Activated CD4-positive, alpha-beta memory T cell treated with anti-CD3 and anti-CD28 coated beads, Interleukin-2, amount 10 ng/mL, durations not matched to agents 7 days and 5 days (primary cell): Measurements from ENCODE around the gene SLC26A4. TPM values are rescaled to one million over a fixed set of nuclear protein-coding genes. Genes with fewer than 3 reads are reported as not detected.
"Not testable (repeated sequence)": the region's sequence is repeated elsewhere in the genome, so short reads cannot be mapped to it uniquely, and the experiment has no call there.

Experiments
- CTCF ChIA-PET: fragments of 350-600 bp; sonication (Branson Sonifier 250); formaldehyde crosslinking; loops from one replicate; lab custom pipeline; 2021; ENCODE audit warnings: antibody characterized with exemption, inconsistent platforms; lab: Charles Lee
- POLR2A ChIA-PET: fragments of 350-600 bp; sonication (Branson Sonifier 250); formaldehyde crosslinking; loops from one replicate; lab custom pipeline; 2021; ENCODE audit warnings: antibody characterized with exemption; lab: Charles Lee
- DNase-seq: peaks from one replicate; pipeline ENCODE4 v3.0.0-alpha.2; 2020
- H3K27ac Mint-ChIP-seq: one replicate; pipeline ENCODE4 v1.8.0; 2021; ENCODE audit warnings: mild to moderate bottlenecking, mixed read lengths
- H3K27me3 Mint-ChIP-seq: one replicate; pipeline ENCODE4 v1.8.0; 2021; ENCODE audit warnings: mixed read lengths
- H3K36me3 Mint-ChIP-seq: one replicate; pipeline ENCODE4 v1.8.0; 2021; ENCODE audit warnings: low read depth, mixed read lengths
- H3K4me1 Mint-ChIP-seq: one replicate; pipeline ENCODE4 v1.8.0; 2021; ENCODE audit warnings: mixed read lengths
- H3K4me3 Mint-ChIP-seq: one replicate; pipeline ENCODE4 v1.8.0; 2021; ENCODE audit warnings: mild to moderate bottlenecking, mixed read lengths
- H3K9me3 Mint-ChIP-seq: one replicate; pipeline ENCODE4 v1.8.0; 2021; ENCODE audit warnings: mixed read lengths
- total RNA-seq, 2 experiments: library from RNA; stranded (reverse); gene quantifications; one replicate each; pipeline ENCODE4 v1.2.3, GENCODE V29; 2021

Gene SLC26A4
- total RNA-seq, 2 experiments from 2014 or later = 10.9 to 12.2 TPM

DNA sequence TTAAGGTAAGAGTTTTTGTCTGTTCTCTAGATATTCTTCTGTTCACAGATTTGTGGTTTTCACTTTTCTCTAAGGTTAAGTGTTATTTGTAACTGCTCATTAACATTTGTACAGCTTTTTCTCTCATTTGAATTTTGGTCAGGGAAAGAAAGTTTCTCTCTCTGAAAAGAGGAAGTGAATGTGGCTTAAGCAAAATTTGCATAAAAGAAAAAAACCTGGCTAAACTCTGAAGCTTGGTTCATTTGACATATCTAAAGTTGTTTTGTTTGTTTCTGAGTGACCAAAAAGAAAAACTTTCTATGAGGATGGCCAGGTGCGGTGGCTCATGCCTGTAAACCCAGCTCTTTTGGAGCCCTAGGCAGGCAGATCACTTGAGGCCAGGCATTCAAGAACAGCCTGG is 22.0 kb upstream of the SLC26A4 start:
- H3K36me3 Mint-ChIP-seq = peaks cover 27% of the 10 kb centered on the region
- no peak for DNase-seq
- H3K4me1 Mint-ChIP-seq = peaks cover 36% of the 10 kb centered on the region
- CTCF ChIA-PET = interaction anchor here (2.3 kb wide), 1 partner anchor 23 kb away, joined by 9 read pairs; no protein-coding TSS in a partner anchor
- no peak overlapping the region for H3K4me3 Mint-ChIP-seq
- peak overlapping the region; percentile 29 for H3K27ac Mint-ChIP-seq
- POLR2A ChIA-PET = interaction anchor here (0.6 to 1.0 kb wide), 4 partner anchors 21 to 512 kb away, joined by 3 to 4 read pairs (median 3); partner anchors contain the start of gene BCAP29
- H3K27me3 Mint-ChIP-seq = peaks cover 12% of the 10 kb centered on the region
- H3K9me3 Mint-ChIP-seq = peaks cover 15% of the 10 kb centered on the region

DNA sequence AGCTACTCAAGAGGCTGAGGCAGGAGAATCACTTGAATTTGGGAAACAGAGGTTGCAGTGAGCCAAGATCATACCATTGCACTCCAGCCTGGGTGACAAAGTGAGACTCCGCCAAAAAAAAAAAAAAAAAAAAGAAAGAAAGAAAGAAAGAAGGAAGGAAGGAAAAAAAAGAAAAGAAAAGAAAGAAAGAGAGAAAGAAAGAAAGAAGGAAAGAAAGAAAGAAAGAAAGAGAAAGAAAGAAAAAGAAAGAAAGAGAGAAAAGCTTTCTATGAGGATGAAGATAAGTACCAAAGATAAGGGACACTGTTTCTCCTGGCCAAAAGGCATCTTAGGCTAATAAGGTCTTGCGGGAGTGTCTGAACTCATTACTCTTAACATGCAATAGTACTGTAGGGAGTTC is 21.6 kb upstream of the SLC26A4 start:
- ChIA-PET CTCF (interaction anchor here (2.3 kb wide), 1 partner anchor 23 kb away, joined by 9 read pairs; no protein-coding TSS in a partner anchor), POLR2A (interaction anchor here (1.0 to 1.1 kb wide), 4 partner anchors 21 to 513 kb away, joined by 3 to 4 read pairs (median 3); no protein-coding TSS in a partner anchor)
- Mint-ChIP-seq H3K27me3 (peaks cover 12% of the 10 kb centered on the region), H3K9me3 (peaks cover 15% of the 10 kb centered on the region), H3K4me1 (peaks cover 37% of the 10 kb centered on the region), H3K36me3 (peaks cover 27% of the 10 kb centered on the region)
- DNase-seq, H3K4me3 Mint-ChIP-seq, H3K27ac Mint-ChIP-seq: not testable (repeated sequence)

DNA sequence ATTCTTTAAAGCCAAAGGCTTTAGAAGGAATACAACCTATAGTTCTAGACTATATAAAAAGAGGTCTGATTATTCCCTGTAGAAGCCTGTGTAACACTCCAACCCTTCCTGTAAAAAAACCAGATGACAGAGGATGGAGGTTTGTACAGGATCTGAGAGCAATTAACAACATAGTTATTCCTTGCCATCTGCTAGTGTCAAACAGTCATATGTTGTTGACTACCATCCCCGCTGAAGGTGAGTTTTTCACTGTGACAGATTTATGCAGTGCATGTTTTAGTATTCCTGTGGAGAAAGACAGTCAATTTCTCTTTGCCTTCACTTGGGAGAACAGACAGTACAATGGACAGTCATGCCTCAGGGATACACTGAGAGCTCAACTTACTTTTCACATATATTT is 19.0 kb upstream of the SLC26A4 start:
- DNase-seq = no peak
- H3K9me3 Mint-ChIP-seq = peaks cover 22% of the 10 kb centered on the region
- H3K36me3 Mint-ChIP-seq = peaks cover 29% of the 10 kb centered on the region
- ChIA-PET POLR2A (no interaction called here), CTCF (no interaction called here)
- H3K27me3 Mint-ChIP-seq = peaks cover 16% of the 10 kb centered on the region
- H3K4me1 Mint-ChIP-seq = peaks cover 33% of the 10 kb centered on the region
- no peak overlapping the region for H3K4me3 Mint-ChIP-seq
- H3K27ac Mint-ChIP-seq = no peak overlapping the region

DNA sequence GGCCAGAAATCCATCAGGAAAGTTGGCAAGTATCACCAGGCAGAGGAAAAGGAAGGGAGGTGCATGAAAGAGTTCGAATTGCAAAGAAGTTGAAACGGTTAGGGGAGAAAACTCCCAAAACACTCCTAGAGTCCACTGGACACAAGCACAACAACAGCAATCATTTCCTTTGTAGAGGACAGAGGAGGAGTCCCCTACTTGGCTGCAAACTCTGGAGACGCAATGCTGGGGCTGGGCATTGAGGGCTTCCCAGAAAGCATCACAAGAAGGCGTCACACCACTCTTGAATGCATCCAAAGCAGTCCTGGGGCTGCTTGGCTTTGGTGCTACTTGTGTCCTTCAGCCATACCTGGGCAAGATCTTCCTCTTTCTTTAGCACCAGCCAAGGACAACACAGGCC is 18.1 kb upstream of the SLC26A4 start:
- peaks cover 19% of the 10 kb centered on the region for H3K9me3 Mint-ChIP-seq
- peaks cover 32% of the 10 kb centered on the region for H3K4me1 Mint-ChIP-seq
- no peak overlapping the region for H3K4me3 Mint-ChIP-seq
- CTCF ChIA-PET = no interaction called here
- H3K36me3 Mint-ChIP-seq = peaks cover 26% of the 10 kb centered on the region
- POLR2A ChIA-PET = no interaction called here
- H3K27me3 Mint-ChIP-seq = peaks cover 16% of the 10 kb centered on the region
- no peak for DNase-seq
- H3K27ac Mint-ChIP-seq = no peak overlapping the region

DNA sequence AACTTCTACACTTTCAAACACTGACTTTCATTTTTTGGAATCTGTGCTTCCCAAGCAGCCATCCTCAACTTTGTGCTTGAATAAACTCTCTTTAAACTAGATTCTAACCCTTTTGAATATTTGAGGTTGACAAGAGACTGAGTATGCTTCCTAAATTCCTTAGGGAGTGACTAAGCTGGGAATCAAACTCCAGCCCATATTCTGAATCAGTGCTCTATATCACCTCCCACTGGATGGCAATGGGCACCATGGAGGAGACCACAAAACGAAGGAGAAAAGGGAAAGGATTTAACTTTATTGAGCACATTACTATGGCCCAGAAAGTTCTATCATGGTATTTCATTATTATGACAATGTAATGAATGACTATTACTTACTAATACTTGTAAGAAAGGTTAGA is 17.2 kb upstream of the SLC26A4 start:
- Mint-ChIP-seq H3K27me3 (peaks cover 16% of the 10 kb centered on the region), H3K9me3 (peaks cover 10% of the 10 kb centered on the region), H3K27ac (no peak overlapping the region), H3K36me3 (peaks cover 20% of the 10 kb centered on the region), H3K4me1 (peaks cover 26% of the 10 kb centered on the region), H3K4me3 (no peak overlapping the region)
- ChIA-PET POLR2A (no interaction called here), CTCF (no interaction called here)
- DNase-seq = no peak

DNA sequence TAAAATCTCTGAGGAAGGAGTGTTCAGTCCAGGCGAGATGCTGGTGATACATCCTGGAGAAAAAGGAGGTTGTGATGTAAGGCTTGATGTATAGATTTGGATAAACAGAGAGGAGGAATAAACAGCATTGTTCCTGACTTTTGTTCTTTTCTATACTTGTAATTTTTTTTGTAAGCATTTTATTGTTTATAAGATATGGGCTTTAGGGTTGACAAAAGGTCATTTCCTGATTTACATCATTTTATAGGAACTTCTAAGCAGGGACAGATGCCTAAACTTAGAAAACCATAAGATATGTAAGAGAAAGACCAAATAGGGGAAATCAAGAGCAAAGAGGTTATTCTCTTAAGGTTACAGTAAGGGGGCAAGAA is 16.7 kb upstream of the SLC26A4 start:
- no peak for DNase-seq
- peaks cover 16% of the 10 kb centered on the region for H3K27me3 Mint-ChIP-seq
- H3K36me3 Mint-ChIP-seq = peaks cover 15% of the 10 kb centered on the region
- peaks cover 9% of the 10 kb centered on the region for H3K9me3 Mint-ChIP-seq
- ChIA-PET CTCF (interaction anchor here (0.6 kb wide), 1 partner anchor 13 kb away, joined by 4 read pairs; no protein-coding TSS in a partner anchor), POLR2A (interaction anchor here (1.1 kb wide), 1 partner anchor 16 kb away, joined by 4 read pairs; no protein-coding TSS in a partner anchor)
- no peak overlapping the region for H3K4me3 Mint-ChIP-seq
- peaks cover 21% of the 10 kb centered on the region for H3K4me1 Mint-ChIP-seq
- H3K27ac Mint-ChIP-seq = no peak overlapping the region

DNA sequence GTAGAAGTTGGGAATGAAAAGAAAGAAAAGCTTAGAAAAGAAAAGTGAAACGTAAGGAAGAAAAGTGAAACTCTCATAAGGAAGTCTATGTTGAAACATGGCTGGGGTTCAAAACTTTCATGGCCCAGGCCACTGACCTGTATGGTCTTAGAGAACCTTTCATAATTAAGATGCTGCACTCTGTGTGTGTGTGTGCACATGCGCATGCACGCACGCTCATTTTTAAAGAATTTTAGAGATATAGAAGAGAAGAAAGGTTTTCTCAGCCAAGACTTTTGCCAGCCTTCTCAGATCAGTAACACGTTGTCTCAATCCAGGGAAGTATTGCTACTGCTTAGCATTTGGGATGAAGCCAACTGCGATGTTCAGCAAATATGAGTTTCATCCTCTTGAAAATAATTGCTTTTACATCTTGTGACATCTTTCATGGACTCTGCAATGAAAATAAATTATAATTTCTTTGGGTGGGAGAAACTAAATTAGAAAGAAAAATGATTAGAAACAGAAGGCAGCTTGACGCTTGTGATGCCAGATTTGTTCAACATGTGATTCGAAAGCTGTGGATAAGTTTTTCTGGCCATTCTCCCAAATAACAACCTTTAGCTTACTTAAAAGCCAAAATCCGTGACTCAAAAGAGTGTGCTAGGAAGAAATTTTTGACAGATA is 16.2 kb upstream of the SLC26A4 start:
- Mint-ChIP-seq H3K36me3 (peaks cover 15% of the 10 kb centered on the region), H3K27ac (no peak overlapping the region), H3K4me3 (no peak overlapping the region), H3K27me3 (peaks cover 15% of the 10 kb centered on the region), H3K9me3 (peaks cover 9% of the 10 kb centered on the region), H3K4me1 (peaks cover 16% of the 10 kb centered on the region)
- DNase-seq = no peak
- POLR2A ChIA-PET = interaction anchor here (1.1 kb wide), 1 partner anchor 15 kb away, joined by 4 read pairs; no protein-coding TSS in a partner anchor
- CTCF ChIA-PET = interaction anchor here (0.6 kb wide), 1 partner anchor 12 kb away, joined by 4 read pairs; no protein-coding TSS in a partner anchor

DNA sequence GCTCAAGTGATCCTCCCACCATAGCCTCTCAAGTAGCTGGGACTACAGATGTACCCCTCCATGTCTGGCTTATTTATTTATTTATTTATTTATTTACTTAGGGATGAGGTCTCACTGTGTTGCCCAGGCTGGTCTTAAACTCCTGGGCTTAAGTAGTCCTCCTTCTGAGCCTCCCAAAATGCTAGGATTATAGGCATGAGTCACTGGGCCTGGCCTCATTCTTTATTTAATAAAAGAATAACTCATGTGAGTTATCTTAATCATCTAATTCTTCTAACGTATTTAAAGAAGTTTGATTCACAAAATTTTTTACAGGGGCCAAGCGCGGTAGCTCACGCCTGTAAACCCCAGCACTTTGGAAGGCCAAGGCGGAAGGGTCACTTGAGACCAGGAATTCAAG is 8.0 kb upstream of the SLC26A4 start:
- H3K27ac Mint-ChIP-seq = no peak overlapping the region
- POLR2A ChIA-PET = interaction anchor here (1.0 kb wide), 1 partner anchor 9 kb away, joined by 3 read pairs; no protein-coding TSS in a partner anchor
- H3K36me3 Mint-ChIP-seq = peaks cover 22% of the 10 kb centered on the region
- DNase-seq = no peak
- H3K27me3 Mint-ChIP-seq = peaks cover 11% of the 10 kb centered on the region
- H3K4me3 Mint-ChIP-seq = no peak overlapping the region
- CTCF ChIA-PET = interaction anchor here (1.2 kb wide), 1 partner anchor 9 kb away, joined by 3 read pairs; no protein-coding TSS in a partner anchor
- peaks cover 4% of the 10 kb centered on the region for H3K9me3 Mint-ChIP-seq
- H3K4me1 Mint-ChIP-seq = peaks cover 22% of the 10 kb centered on the region

DNA sequence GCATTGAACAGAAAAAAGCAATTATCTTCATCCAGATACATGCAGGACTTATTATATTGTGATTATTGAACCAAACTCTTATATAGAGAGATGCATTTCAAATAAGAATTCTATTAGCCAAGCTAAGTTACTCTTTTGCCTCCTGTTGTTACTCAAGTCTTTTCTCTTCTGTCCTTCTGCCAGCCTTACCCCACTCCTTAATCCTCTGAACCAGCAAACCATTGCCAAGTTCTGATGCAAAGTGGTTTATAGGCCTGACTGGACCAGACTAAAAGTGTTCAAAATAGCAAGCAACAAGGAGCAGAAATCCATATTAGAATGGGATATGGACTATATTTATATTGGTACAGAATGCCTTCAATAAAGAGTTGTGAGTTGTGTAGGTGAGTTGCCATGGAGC is 2.2 kb upstream of the SLC26A4 start:
- H3K27ac Mint-ChIP-seq = peak overlapping the region; percentile 86
- H3K4me1 Mint-ChIP-seq = peaks cover 66% of the 10 kb centered on the region

DNA sequence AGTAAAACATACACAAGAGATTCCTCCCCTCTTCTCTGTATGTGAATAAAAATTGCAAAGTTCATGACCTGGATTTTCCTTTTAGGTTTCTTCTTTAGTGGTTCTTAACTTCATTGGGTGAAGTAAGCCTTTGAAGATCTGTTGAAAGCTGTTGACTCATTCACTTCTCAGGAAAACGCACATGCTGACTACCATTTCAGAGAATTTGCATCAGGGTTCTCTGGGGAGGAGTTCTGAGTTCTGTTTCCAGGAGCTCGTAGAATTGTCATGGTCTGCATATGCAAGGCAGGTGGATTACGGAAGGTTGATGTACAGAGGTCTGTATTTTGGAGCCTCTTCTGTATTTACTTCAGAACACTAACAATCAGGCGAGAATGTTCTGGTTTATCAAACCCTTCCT is 962 bp upstream of the SLC26A4 start:
- CTCF ChIA-PET = interaction anchor here (0.5 to 1.9 kb wide), 4 partner anchors 15 to 491 kb away, joined by 3 to 7 read pairs (median 4); partner anchors contain the start of gene HBP1
- POLR2A ChIA-PET = interaction anchor here (0.6 to 4.7 kb wide), 16 partner anchors 10 to 841 kb away, joined by 3 to 47 read pairs (median 4); partner anchors contain the start of genes CBLL1, COG5, DUS4L and HBP1

More for the DNA sequence above, 2.2 kb upstream of the SLC26A4 start:
- no peaks in the 10 kb centered on the region for H3K27me3 Mint-ChIP-seq
- POLR2A ChIA-PET = interaction anchor here (0.7 to 4.7 kb wide), 4 partner anchors 12 to 208 kb away, joined by 3 to 47 read pairs (median 3); partner anchors contain the start of gene CBLL1
- CTCF ChIA-PET = interaction anchor here (1.9 kb wide), 1 partner anchor 85 kb away, joined by 5 read pairs; no protein-coding TSS in a partner anchor
- no peak for DNase-seq
- H3K4me3 Mint-ChIP-seq = no peak overlapping the region
- H3K36me3 Mint-ChIP-seq = peaks cover 17% of the 10 kb centered on the region
- no peaks in the 10 kb centered on the region for H3K9me3 Mint-ChIP-seq

DNA sequence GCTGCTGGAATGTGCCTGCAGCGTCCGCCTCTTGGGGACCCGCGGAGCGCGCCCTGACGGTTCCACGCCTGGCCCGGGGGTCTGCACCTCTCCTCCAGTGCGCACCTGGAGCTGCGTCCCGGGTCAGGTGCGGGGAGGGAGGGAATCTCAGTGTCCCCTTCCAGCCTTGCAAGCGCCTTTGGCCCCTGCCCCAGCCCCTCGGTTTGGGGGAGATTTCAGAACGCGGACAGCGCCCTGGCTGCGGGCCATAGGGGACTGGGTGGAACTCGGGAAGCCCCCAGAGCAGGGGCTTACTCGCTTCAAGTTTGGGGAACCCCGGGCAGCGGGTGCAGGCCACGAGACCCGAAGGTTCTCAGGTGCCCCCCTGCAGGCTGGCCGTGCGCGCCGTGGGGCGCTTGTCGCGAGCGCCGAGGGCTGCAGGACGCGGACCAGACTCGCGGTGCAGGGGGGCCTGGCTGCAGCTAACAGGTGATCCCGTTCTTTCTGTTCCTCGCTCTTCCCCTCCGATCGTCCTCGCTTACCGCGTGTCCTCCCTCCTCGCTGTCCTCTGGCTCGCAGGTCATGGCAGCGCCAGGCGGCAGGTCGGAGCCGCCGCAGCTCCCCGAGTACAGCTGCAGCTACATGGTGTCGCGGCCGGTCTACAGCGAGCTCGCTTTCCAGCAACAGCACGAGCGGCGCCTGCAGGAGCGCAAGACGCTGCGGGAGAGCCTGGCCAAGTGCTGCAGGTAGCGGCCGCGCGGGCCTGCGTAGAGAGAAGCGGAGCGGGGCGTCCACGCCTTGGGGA is 645 bp downstream of the SLC26A4 start:
- POLR2A ChIA-PET = interaction anchor here (0.6 to 4.7 kb wide), 18 partner anchors 8 to 493 kb away, joined by 3 to 47 read pairs (median 4); partner anchors contain the start of genes BCAP29, CBLL1, COG5 and DUS4L
- H3K36me3 Mint-ChIP-seq = peaks cover 13% of the 10 kb centered on the region
- H3K27me3 Mint-ChIP-seq = no peaks in the 10 kb centered on the region
- H3K9me3 Mint-ChIP-seq = no peaks in the 10 kb centered on the region
- peak; percentile 67 for DNase-seq
- CTCF ChIA-PET = interaction anchor here (0.6 to 2.5 kb wide), 17 partner anchors 8 to 219 kb away, joined by 3 to 15 read pairs (median 4); partner anchors contain the start of genes BCAP29, CBLL1, COG5 and DUS4L
- peak overlapping the region; percentile 94 for H3K4me3 Mint-ChIP-seq
- peak overlapping the region; percentile 89 for H3K27ac Mint-ChIP-seq
- peaks cover 55% of the 10 kb centered on the region for H3K4me1 Mint-ChIP-seq

More for the DNA sequence above, 962 bp upstream of the SLC26A4 start:
- Mint-ChIP-seq H3K36me3 (peaks cover 17% of the 10 kb centered on the region), H3K4me3 (peak overlapping the region; percentile 94), H3K9me3 (no peaks in the 10 kb centered on the region), H3K4me1 (peaks cover 65% of the 10 kb centered on the region), H3K27ac (peak overlapping the region; percentile 86), H3K27me3 (no peaks in the 10 kb centered on the region)
- peak; percentile 70 for DNase-seq

DNA sequence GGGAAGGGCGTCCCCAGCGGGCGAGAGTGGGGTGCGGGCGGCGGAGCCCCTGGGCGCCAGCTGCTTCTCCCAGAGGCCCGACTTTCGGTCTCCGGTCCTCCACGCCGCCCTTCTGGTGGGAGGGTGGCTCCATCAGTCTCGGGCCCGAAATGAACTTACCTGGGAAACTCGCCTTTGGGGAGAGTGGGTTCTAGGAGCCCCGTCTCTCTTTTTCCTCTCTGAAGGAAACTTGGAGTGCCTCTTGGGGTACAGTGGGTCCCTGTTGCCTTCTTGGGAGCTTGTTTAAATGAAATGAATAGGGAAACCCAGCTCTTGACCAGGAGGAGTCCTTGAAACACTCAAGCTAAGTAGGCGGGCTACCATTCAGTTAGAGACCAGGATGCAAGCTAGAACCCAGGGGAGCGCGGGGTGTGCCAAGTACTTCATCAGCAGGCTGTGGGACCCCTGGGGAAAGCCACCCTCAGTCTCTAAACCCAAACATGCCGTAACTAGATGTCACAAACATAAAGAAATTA is 1.3 kb downstream of the SLC26A4 start:
- Mint-ChIP-seq H3K9me3 (no peaks in the 10 kb centered on the region), H3K27me3 (no peaks in the 10 kb centered on the region), H3K4me1 (peaks cover 52% of the 10 kb centered on the region), H3K27ac (peak overlapping the region; percentile 89), H3K36me3 (peaks cover 13% of the 10 kb centered on the region), H3K4me3 (peak overlapping the region; percentile 94)
- no peak for DNase-seq
- ChIA-PET POLR2A (interaction anchor here (0.8 to 4.7 kb wide), 14 partner anchors 9 to 493 kb away, joined by 3 to 47 read pairs (median 4); partner anchors contain the start of genes BCAP29, CBLL1, COG5 and DUS4L), CTCF (interaction anchor here (0.8 to 2.5 kb wide), 15 partner anchors 9 to 218 kb away, joined by 3 to 15 read pairs (median 4); partner anchors contain the start of genes BCAP29, CBLL1, COG5 and DUS4L)
